Ovary (tissue), 9 donors: Measurements from ENCODE around the gene HLA-DRA. TPM values are rescaled to one million over a fixed set of nuclear protein-coding genes. Genes with fewer than 3 reads are reported as not detected.

Experiments used
- DNase-seq, 5 donors: peaks; one replicate each; pipeline ENCODE4 v3.0.0-alpha.2; 2019 to 2020
- H3K27ac ChIP-seq, 2 donors: fragments of 200-600 bp; one replicate each; pipeline versions ENCODE4 v1.5.1 to v1.8.0; 2019 to 2022
- H3K27me3 ChIP-seq: fragments of 200-600 bp; one replicate; pipeline ENCODE4 v1.8.0; 2022
- H3K36me3 ChIP-seq: fragments of 200-600 bp; sonication (generic); one replicate; pipeline ENCODE4 v1.5.1; 2019
- H3K4me1 ChIP-seq: one replicate; pipeline ENCODE4 v1.8.1; 2013; ENCODE audit warnings: mild to moderate bottlenecking, moderate library complexity; ENCODE audit not compliant: insufficient read depth
- H3K4me3 ChIP-seq: fragments of 200-600 bp; sonication (generic); one replicate; pipeline ENCODE4 v1.5.1; 2017
- H3K9me3 ChIP-seq, 2 donors: fragments of 200-600 bp in 1 of 2; sonication (generic) in 1 of 2; one replicate each; pipeline versions ENCODE4 v1.5.1 to v1.8.1; 2013 to 2019; ENCODE audit warnings: mild to moderate bottlenecking in 1 of 2, moderate library complexity in 1 of 2
- EP300 ChIP-seq: sonication (generic); formaldehyde crosslinking; IDR thresholded peaks from one replicate; pipeline ENCODE4 v1.6.1; 2017; ENCODE audit warnings: antibody characterized with exemption
- POLR2A ChIP-seq: fragments of 450-650 bp; IDR thresholded peaks from one replicate; pipeline ENCODE4 v1.6.1; 2017; ENCODE audit warnings: antibody characterized with exemption, mild to moderate bottlenecking, moderate library complexity
- WGBS, 3 donors: extraction: QIAGEN DNeasy Blood & Tissue Kit in 1 of 3; methylation state at CpG; one replicate each; pipeline versions ENCODE4 v1.1.5 to v1.1.7; 2013 to 2017; 5-methylcytosine and 5-hydroxymethylcytosine counted together
- intact Hi-C, 4 donors: fragments of 100-400 bp; cut with DNase I; formaldehyde crosslinking; loops; one replicate each; pipeline versions ENCODE4 v1.11.0 to v1.15.1; 2022 to 2023
- polyA plus RNA-seq, 2 donors: library from polyadenylated mRNA; stranded (reverse); fragments of 200-250 nt in 1 of 2; fragments of 350-450 nt in 1 of 2; fragmentation: Illumina TruSeq in 1 of 2; extraction: RNeasy Lipid Tissue Mini Kit (QIAGEN cat#74804) in 1 of 2; gene quantifications; one replicate each; pipeline ENCODE4 v1.2.3, GENCODE V29; 2013 to 2014
- total RNA-seq, 7 donors: library from RNA; depleted of rRNA in 2 of 7; stranded (reverse); fragments of >200 nt in 2 of 7; fragmentation: NEBNext Ultra II Directional in 3 of 7; extraction: Animal tissue kit (Norgen Biotek cat#: 25700) in 3 of 7; gene quantifications; one replicate each; pipeline versions ENCODE4 v1.1.0 to v1.2.4, GENCODE V29; 2016 to 2023
- TF ChIP-seq, protein P1 (sequence below), 3 donors: fragments of 450-650 bp in 2 of 3; fragments of 200-600 bp in 1 of 3; IDR thresholded peaks; one replicate each; pipeline versions ENCODE4 v1.5.1 to v1.8.0; 2016 to 2022; ENCODE audit warnings: antibody characterized with exemption in 3 of 3, mild to moderate bottlenecking in 1 of 3
- donor health status: DM: no; HTN: no; CAD: no; lungs with moderate emphysema.
- donor health status: DM: no; HTN: no; CAD: no.
- donor health status: Bipolar disorder and iron deficiency.
- donor health status: DM: yes; HTN: yes; CAD: no.
- donor health status: DM: no; HTN: no; CAD: no.
- donor health status: DM: yes; HTN: yes; CAD: no.

The HLA-DRA gene
- total and polyA plus RNA-seq, 9 donors: 19.5 to 1,131 (median 130) TPM

DNA sequence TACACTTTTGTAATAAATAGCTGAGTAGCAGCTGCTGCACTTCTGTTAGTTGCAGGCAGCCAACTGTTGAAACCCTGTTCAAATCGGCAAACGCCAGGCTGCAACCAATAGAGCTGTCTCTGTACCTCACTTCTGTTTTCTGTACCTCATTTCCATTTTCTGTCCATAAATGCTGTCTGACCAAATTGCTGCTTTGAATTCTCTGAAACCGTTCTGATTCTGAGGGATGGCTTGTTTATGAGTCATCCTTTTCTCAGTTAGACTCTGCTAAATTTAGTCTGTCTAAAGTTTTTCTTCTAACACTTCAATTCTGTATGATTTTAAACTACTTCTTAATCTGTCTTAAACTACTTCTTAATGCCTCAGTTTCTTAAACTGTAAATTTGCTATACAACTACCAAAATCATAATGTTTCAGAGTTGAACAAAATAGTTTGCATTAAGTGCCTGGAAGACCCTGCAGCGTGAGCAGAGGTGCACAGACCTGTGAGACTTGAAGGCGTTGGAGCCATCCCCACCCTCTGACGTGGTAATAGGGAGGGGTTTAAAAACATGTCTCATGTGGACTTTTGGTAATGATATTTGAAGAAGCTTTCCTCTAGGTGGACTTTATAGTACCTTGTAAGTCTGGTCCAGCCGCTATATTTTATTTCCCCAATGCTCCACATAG lies 42.3 kb upstream of the HLA-DRA start:
- WGBS, 3 donors: 80 to 84% (median 82%) methylated on average over 7 of the region's 7 CpGs
- no peaks in the 10 kb centered on the region for H3K9me3 ChIP-seq
- no peaks in the 10 kb centered on the region for H3K27me3 ChIP-seq
- DNase-seq: no peak
- intact Hi-C loops: no loop called here
- H3K36me3 ChIP-seq: no peaks in the 10 kb centered on the region
- H3K4me3 ChIP-seq: no peak overlapping the region
- H3K4me1 ChIP-seq: no peaks in the 10 kb centered on the region
- H3K27ac ChIP-seq: no peak overlapping the region
- TF ChIP-seq EP300 (no peak), POLR2A (no peak)
- TF ChIP-seq, protein P1, sequence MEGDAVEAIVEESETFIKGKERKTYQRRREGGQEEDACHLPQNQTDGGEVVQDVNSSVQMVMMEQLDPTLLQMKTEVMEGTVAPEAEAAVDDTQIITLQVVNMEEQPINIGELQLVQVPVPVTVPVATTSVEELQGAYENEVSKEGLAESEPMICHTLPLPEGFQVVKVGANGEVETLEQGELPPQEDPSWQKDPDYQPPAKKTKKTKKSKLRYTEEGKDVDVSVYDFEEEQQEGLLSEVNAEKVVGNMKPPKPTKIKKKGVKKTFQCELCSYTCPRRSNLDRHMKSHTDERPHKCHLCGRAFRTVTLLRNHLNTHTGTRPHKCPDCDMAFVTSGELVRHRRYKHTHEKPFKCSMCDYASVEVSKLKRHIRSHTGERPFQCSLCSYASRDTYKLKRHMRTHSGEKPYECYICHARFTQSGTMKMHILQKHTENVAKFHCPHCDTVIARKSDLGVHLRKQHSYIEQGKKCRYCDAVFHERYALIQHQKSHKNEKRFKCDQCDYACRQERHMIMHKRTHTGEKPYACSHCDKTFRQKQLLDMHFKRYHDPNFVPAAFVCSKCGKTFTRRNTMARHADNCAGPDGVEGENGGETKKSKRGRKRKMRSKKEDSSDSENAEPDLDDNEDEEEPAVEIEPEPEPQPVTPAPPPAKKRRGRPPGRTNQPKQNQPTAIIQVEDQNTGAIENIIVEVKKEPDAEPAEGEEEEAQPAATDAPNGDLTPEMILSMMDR (IDR thresholded peaks at IDR 0.05): no peak

DNA sequence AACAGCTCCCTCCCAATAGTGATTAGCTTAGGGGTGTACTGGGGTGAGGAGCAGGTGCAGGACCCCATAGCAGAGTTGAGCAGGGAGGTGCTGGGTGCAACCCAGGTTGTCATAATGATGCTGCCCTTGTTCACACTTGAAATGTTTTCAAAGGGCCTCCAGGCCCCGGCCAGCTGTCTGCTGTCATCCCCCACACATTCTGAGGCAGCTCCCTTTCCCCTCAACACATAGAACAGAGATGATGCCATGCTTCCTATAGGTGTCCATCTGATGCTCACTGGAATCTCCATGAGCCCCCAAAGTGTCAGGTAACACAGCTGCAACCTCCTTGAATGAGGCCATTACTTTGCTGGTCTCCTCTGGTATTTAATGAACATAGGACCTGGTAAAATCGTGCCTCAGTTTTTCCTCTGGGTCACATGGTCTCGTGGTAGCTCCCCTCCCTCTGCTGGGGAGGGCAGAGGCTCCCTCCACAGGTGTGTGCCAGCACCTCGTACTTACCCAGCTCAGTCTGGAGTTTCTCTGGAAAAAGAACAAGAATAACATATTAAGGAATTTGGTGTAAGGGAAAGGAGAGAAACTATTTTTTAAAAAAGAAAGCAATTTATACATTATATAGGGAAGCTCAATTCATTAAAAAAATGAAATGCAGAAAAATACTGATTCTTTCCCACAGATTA lies 38.3 kb upstream of the HLA-DRA start:
- intact Hi-C loops: no loop called here
- Histone ChIP-seq H3K4me3 (no peak overlapping the region), H3K27ac (no peak overlapping the region), H3K36me3 (no peaks in the 10 kb centered on the region), H3K4me1 (no peaks in the 10 kb centered on the region), H3K27me3 (no peaks in the 10 kb centered on the region), H3K9me3 (no peaks in the 10 kb centered on the region)
- 6 to 20% (median 7%) methylated on average over 4 of the region's 4 CpGs for WGBS, 3 donors
- DNase-seq: no peak
- no peak for TF ChIP-seq POLR2A
- TF ChIP-seq EP300: no peak
- TF ChIP-seq, protein P1 (IDR thresholded peaks at IDR 0.05): no peak

DNA sequence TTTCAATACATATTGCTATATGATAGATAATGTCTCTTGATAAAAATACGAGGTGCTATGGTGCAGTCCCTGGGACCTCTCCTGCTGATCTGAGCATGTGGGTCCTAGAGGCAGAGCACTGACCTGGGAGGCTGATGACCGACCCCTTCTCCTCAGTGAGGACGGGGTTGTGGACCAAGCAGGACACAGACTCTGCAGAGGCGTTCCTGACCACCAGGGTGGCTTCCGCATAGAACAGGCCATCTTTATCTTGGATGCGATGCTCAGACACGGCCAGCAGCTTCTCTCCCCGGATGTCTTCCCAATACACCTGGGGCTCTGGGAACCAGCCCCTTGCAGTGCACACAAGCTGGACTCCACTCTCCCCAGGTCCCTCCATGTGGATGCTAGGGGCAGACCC lies 36.9 kb upstream of the HLA-DRA start:
- Histone ChIP-seq H3K4me3 (no peak overlapping the region), H3K4me1 (no peaks in the 10 kb centered on the region), H3K9me3 (no peaks in the 10 kb centered on the region), H3K27ac (no peak overlapping the region), H3K27me3 (no peaks in the 10 kb centered on the region), H3K36me3 (no peaks in the 10 kb centered on the region)
- no peak for DNase-seq
- WGBS, 3 donors: 41 to 70% (median 58%) methylated on average over 8 of the region's 8 CpGs
- TF ChIP-seq EP300: no peak
- TF ChIP-seq, protein P1 (IDR thresholded peaks at IDR 0.05): no peak
- TF ChIP-seq POLR2A: no peak
- intact Hi-C loops: no loop called here

DNA sequence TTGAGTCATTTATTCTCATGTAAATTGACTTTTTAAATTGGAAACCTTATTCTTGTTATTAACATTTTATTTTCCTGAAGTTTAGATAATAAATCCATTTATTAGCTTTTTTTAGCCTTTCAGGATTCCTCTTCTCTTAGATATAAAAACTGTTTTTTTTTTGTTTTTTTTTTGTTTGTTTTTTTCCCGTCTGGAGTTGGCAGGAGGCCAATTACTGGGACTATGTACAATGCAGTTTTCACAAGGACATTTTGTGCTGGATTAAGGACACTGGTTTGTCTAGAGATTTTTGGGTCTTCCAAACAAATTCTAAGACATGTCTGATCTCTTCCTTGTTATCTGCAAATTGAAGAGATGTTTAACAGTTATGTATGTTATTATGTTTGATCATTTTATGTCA lies 34.0 kb upstream of the HLA-DRA start:
- no peaks in the 10 kb centered on the region for H3K27me3 ChIP-seq
- H3K9me3 ChIP-seq: no peaks in the 10 kb centered on the region
- DNase-seq: no peak
- H3K4me1 ChIP-seq: no peaks in the 10 kb centered on the region
- TF ChIP-seq POLR2A: no peak
- TF ChIP-seq EP300: no peak
- TF ChIP-seq, protein P1 (IDR thresholded peaks at IDR 0.05): no peak
- intact Hi-C loops: no loop called here
- no peak overlapping the region for H3K27ac ChIP-seq
- H3K4me3 ChIP-seq: no peak overlapping the region
- WGBS, 3 donors: 3 to 15% (median 3%) methylated on average over 1 of the region's 1 CpG
- H3K36me3 ChIP-seq: no peaks in the 10 kb centered on the region
